GM18868 (cell line): ENCODE data around the gene ZCCHC9.
"Not testable (repeated sequence)": the region's sequence is repeated elsewhere in the genome, so short reads cannot be mapped to it uniquely, and the experiment has no call there.

Experiments
- ATAC-seq: cut with Tn5 transposase; IDR thresholded peaks from one replicate; pipeline ENCODE4 v1.9.1; 2021; ENCODE audit warnings: mild to moderate bottlenecking, moderate library complexity; ENCODE audit not compliant: unreplicated experiment

ZCCHC9 gene, protein sequence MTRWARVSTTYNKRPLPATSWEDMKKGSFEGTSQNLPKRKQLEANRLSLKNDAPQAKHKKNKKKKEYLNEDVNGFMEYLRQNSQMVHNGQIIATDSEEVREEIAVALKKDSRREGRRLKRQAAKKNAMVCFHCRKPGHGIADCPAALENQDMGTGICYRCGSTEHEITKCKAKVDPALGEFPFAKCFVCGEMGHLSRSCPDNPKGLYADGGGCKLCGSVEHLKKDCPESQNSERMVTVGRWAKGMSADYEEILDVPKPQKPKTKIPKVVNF

DNA sequence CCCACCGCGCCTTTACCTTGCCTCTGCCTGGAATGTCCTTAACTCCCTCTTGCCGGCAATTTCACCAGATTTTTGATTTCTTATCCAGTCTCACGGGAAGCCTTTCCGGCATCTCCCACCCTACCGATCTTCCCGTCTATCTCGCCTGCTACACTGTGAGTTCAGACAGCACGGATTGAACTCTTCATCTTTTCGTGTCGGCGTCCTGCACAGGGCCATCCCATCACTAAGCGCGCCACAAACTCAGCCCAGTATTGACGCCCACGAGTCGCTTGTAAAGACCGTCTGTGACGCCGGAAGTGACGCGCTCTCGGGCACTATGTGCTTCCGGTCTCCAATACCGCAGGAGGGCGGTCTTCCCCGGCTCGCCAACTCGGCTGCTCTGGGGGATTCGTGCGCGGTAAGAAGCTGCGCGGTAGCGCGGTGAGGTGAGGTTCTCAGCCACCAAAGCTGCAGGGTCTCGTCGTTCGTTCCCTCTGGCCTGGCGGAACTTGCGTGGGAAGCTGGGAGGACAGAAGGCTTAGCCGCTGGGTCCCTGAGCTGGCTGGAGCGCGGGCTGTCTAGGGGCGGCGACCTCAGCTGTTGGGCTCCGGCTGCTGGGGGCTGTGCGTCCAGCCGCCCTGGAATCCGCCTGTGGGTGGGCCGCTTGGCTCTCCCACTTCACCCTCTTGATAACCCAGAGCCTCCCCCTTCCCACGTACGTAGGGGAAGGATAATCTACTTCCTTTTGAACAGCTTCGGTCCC, at the start of gene ZCCHC9:
TSS of gene ZCCHC9 (plus strand) at position 317 of the 745 bp plus-strand sequence. CDS start 3,171 bp downstream, outside the sequence.
- ATAC-seq: peak; percentile 95

DNA sequence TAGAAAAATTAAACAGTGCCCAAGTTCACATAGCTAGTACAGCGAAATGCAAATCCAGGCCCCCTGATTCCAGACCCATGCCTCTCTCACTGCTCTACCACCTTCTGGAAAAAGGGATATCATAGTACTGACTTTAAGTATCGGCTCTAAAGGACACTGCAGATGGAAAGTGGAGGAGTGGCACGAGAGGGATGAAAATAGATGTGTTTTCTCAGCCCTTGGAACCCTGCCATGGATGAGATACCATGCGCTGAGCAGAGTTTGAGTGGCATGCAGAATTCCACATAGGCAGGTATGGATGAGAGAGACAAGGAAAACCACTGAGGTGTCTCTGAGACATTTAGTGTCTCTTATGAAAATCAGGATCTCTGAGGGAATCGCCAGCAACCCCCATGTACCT, 49.5 kb upstream of the ZCCHC9 start:
- ATAC-seq: no peak

DNA sequence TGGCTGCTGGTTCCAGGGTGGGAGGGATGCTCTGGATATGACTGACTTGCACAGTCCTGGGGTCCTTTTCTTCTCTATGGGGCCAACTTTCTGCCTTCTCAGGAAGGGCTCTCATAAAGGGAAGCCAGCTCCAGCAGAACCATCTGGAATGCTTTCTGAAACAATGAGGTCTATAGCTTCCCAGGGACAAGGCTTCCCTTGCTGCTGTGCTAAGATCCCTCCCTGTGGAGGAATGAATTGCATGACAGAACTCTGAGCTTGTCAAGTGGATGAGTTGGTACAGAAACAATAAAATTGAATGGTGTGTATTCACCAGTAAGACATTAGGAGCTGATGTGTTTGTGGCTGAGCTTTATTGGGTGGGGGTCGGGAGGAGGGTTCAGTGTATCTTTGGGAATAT, 48.5 kb upstream of the ZCCHC9 start:
- no peak for ATAC-seq

DNA sequence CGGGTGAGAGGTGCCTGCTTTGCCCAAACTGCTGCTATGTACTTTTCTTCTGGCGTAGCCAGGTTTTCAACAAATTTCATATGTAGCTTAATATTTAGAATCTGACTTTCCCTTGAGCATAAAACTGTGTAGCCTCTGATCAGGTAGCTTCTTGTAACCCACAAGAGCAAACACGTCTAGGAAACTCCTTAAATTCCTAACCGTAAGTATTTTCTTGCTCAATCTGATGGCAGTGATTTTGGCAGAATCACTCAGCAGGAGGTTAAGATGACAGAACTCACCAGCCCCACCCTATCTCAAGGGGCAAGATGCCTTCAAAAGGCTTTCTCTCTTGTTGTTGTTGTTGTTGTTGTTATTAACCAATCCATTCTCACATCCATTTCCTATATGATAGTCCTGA, 47.5 kb upstream of the ZCCHC9 start:
- no peak for ATAC-seq

DNA sequence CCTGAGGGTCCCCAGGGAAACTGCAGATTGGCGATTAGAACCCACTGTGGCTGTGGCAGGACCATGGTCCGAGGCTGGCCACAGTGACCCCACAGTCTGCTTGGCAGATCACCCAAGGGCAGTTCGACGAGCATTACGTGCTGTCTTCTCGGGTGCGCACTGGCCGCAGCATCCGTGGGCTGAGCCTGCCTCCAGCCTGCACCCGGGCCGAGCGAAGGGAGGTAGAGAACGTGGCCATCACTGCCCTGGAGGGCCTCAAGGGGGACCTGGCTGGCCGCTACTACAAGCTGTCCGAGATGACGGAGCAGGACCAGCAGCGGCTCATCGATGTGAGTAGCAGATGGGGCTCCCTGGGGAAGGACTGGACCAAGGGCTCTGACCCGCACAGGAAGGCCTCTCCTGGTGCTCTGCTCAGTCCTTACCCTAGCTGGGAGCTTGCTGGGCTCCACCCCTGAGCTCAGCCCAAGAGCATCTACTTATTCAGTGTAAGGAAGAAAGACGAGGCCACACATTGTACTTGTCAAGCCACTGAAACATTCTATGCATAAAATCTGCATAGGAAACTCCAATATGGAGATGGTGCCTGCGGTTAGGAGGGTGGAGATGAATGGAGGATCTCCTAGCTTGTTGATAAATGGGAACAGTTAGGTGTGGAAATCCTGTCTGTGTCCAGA, 46.4 kb upstream of the ZCCHC9 start:
- no peak for ATAC-seq

DNA sequence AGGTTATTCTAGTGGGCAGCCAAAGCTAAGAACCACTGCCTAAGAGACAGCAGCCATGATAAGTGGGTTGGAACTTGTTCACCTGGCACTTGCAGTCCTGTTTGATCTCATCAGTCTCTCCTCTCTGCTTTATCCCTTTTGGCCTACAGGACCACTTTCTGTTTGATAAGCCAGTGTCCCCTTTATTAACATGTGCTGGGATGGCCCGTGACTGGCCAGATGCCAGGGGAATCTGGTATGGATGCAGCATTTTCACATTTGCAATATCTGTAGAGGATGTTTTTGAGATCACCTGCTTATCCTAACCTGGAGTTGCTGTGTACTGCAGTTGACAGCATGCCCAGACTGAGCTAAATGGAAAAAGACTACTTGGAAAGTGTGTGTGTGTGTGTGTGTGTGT, 44.6 kb upstream of the ZCCHC9 start:
- ATAC-seq: no peak

DNA sequence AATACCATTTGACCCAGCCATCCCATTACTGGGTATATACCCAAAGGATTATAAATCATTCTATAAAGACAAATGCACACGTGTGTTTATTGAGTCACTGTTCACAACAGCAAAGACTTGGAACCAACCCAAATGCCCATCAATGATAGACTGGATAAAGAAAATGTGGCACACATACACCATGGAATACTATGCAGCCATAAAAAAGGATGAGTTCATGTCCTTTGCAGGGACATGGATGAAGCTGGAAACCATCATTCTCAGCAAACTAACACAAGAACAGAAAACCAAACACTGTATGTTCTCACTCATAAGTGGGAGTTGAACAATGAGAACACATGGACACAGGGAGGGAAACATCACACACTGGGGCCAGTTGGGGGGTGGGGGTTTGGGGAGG, 38.6 kb upstream of the ZCCHC9 start:
- not testable (repeated sequence) for ATAC-seq

DNA sequence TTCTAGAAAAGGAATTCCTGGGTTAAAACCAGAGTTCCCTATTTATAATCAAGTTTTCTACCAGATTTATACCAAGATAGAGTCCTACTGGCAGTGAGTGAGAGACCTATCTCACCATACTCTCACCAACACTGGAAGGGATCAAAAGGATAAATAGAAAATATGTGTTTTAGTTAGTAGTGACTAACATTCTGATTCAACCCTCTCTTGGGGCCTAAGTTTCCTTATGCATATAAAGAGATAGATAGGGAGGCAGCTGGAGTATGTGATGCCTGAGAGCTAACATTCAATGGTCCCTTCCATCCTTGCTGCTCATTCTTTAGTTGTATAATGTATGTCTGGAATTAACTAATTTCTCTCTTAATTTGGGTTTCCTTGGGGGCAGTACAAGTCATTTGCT, 36.3 kb upstream of the ZCCHC9 start:
- no peak for ATAC-seq

DNA sequence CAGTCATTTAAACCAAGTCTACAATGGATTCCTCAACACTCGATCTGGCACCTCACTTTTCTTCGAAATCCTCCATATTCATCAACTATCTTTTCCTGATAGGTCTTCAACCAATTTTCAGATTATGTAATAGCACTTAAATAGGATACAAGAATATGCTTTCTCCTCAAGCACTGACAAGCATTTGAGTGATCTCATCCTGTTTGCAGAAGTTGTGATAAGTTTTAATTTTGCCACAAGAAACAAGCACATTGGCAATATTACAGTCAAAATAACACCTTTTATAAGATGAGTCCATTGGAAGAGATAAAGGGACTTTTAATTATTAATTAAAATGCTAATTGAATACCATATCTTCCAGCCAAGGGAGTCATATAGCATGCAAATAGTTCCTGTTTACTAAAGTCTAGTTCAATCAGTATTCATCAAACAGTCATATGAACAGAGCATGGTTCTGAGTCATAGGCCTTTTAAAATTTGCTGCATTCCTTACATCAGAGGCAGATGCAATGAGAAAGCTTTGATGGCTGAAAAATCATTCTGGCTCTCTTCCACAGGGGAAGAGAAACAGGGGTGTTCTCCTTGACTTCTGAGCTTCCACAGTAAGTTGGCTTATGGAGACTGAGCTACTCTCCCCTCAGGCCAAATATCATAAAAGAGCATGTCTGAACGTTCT, 32.7 kb upstream of the ZCCHC9 start:
- ATAC-seq: no peak

DNA sequence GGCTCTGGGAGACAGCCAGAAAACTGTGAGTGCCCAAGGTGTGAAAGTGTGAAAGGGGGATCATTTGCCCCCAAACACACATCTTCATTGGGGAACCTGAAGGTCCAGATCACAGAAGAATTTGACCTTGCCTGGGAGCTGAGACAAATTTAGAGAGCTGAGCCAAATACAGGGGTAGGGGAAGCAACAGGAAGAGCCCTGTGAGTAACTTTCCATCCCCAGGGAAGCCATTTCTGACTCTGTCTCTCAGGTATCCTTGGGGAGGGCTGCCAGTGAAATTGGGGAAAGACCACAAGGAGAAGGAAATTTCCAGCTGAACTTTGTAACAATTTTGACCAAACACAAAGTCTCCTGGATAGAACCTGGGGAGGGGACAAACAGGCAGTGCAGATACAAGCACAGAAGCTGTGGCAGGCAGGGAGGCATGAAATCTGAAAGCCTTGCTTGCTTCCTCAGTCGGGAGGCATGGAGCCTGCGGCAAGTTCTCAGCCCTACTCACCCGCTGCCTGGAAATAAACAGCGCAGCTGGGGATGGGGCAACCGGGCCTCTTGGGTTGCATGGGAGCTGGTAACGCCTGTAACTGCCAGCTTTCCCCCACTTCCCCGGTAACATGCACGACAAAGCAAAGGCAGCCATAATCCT, 31.5 kb upstream of the ZCCHC9 start:
- no peak for ATAC-seq

DNA sequence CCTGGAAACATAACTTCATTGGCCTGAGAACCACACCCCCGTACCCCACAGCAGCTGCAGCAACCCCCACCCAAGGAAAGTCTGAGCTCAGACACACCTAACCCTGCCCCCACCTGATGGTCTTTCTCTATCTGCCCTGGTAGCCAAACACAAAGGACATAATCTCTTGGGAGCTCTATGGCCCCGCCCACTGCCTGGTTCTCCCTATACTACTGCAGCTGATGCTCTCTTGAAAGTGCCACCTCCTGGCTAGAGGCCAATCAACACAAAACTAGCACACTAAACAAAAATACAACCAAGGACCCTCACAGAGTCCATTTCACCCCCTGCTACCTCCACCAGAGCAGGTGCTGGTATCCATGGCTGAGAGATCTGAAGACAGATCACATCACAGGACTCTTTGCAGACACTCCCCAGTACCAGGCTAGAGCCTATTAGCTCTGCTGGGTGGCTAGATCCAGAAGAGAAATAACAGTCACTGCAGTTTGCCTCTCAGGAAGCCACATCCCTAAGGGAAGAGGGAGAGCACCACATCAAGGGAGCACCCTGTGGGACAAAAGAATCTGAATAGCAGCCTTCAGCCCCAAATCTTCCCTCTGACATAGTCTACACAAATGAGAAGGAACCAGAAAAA, 30.9 kb upstream of the ZCCHC9 start:
- not testable (repeated sequence) for ATAC-seq

DNA sequence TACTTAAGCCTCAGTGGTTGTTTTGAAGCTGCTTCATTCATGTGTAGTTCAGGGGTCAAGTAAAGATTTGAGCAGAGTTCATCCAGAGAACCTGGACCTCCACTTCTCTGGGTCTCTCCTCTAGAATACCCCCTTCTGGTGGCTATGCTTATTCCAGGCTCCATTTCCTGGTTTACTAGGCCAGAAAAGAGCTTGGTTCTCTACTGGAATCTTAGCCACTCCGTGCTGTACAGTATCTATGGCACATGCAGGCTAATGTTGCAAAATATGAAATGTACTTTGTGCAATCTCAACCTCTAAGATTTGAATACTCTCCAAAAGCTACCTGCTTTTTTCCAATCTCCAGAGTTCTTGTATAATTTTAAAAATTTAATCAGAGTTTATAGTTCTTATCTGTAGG, 17.4 kb upstream of the ZCCHC9 start:
- ATAC-seq: no peak

DNA sequence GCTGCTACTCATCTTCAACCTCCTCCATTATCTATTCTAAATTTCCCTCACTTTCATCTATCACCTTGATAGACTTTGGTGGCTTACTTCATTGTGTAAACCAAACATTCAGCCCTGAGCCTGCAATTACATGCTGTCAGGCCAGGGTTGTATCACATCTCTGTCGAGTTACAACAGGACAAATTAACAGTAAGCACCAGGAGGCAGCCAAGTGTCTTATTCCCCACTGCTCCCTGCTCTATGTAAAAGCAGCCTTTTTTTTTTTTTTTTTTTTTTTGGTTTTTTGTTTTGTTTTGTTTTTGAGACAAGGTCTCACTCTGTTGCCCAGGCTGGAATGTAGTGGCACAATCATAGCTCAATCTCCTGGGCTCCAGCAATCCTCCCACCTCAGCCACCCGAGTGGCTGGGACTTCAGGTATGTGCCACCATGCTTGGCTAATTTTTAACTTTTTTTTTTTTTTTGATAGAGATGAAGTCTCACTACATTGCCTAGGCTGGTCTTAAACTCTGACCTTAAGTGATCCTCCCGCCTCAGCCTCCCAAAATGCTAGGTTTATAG, 15.2 kb upstream of the ZCCHC9 start:
- no peak for ATAC-seq

DNA sequence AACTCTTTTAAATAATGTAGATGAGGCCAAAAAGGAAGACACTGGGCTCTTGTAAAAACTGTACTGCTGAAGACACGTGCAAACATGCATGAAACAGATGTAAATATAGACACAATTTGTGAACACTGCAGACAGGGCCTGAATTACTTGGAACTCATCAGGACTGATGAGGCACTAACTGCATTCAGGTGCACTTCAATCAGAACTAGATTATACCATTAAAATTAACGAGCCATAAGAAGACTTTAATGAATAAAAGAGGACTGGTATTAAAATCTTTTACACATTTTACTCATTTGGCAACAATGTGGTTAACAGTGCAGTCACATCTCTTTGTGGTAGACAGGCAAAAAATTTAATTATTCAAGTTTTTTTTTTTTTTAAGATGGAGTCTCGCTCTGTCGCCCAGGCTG, 13.4 kb upstream of the ZCCHC9 start:
- ATAC-seq: peak; percentile 46

DNA sequence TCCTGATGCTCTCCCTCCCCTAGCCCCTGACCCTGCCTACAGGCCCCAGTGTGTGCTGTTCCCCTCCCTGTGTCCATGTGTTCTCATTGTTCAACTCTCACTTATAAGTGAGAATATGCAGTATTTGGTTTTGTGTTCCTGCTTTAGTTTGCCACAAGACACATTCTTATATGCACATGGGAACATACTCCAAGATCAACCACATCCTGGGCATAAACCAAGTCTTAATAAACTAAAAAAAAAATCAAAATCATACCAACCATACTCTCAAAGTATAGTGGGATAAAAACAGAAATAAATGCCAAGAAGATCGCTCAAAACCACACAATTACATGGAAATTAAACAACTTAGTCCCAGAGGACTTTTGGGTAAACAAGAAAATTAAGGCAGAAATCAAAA, 11.2 kb upstream of the ZCCHC9 start:
- no peak for ATAC-seq

DNA sequence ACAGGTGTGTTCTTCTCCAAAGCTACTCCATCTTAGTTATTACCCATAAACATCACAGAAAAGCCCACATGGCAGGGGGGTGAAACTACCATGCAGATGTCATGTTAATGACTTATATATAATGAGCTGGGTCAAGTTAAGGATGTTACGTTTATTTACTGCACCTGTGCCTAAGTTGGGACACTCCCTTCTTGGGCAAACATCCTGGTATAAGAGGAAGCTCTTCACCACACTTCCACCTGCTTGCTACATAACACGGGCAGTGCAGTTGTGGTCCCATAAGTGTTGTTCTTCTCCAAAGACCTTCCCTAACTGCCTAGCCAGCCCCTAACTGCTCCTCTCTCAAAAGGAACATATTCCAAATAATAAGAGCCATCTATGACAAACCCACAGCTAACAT, 9.3 kb upstream of the ZCCHC9 start:
- ATAC-seq: no peak

DNA sequence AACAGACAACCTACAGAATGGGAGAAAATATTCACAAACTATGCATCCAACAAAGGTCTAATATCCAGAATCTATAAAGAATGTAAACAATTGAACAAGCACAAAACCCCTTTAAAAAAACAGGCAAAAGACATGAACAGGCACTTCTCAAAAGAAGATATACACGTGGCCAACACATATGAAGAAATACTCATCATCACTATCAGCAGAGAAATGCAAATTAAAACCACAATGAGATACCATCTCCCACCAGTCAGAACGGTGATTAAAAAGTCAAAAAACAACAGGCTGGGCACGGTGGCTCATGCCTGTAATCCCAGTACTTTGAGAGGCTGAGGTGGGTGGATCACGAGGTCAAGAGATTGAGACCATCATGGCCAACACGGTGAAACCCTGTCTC, 7.4 kb upstream of the ZCCHC9 start:
- ATAC-seq: not testable (repeated sequence)

DNA sequence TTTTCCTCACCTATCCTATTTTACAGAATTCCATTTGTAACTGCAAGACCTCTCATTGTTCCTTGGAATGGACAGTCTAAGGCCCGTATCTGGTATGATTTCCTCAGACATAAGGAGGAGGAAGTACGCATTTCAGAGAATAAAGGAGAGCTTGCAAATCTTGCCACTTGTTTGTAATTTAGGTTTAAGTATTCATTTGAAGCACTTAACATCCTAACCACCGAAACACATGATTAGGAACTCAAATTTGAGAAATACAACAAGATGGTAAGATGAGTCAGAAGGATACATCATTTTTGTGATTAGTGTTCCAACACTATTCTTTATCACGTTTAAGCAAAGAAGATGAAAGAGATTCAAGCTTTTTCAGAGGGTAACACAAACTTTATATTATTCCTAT, 3.9 kb upstream of the ZCCHC9 start:
- no peak for ATAC-seq

DNA sequence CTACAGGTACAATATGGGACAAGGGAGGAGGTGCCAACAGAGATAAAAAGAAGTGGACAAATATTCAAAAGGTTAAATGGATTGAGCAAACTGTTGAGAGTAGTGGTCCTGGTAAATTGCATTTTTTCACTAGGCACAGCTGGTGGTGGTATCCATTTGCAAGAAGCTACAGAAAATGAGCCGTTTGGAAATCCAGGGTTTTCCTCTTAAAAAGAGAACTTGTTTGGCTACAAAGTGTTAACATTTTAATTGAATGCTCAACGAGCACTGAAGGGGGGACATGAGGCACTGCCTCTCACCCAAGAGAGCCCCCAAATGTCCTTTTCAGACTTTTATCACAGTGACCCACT, 491 bp upstream of the ZCCHC9 start:
- ATAC-seq: no peak

DNA sequence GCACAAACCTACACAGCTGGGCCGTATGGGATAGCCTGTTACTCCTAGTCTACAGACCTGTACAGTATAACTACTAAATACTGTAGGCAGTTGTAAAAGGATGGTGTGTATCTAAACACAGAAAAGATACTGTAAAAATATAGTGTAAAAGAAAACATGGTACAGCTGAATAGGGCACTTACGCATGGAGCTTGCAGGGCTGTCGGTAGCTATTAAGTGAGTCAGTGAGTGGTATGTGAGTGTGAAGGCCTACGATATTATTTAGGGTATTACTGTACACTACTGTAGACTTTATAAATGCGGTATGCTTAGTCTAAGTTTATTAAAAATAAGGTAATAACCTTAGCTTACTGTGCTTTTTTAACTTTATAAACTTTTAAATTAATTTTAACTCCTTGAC, 1.2 kb downstream of the ZCCHC9 start:
- ATAC-seq: no peak
